Measurements from ENCODE around the gene TCP11X1. TPM values are rescaled to one million over a fixed set of nuclear protein-coding genes. Genes with fewer than 3 reads are reported as not detected.
"Not testable (repeated sequence)": the region's sequence is repeated elsewhere in the genome, so short reads cannot be mapped to it uniquely, and the experiment has no call there.

TCP11X1 gene
- not detected in 2 replicates for total RNA-seq (2014; rRNA removed; shearing (Covaris generic))
- polyA plus RNA-seq (2015; cell fraction: cytosol; rRNA removed) = not detected in 2 replicates
- not detected in 2 replicates for polyA plus RNA-seq (2015; cell fraction: nucleus; rRNA removed)

DNA sequence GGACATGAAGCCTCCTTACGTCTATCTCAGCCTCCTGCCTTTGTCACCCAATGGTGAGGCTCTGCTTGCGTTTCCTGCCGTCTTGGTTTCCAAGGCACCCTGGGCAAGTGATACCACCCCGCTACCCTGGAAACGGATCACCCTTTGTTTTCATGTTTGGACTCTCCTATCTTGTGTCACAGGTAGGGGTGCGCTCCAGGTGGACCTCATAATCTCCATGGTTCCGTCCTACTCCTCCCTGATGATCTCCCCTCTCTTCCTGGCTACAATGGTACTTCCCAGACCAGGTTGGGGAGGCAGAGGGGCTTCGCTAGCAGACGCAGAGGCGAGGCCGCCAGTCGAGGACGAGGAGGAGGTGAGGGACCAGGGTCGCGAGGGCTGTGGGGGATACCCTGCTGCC is at the start of gene TCP11X1:
Gene TCP11X1 (plus strand): TSS at position 316 of the 400 bp plus-strand sequence.
- in situ Hi-C loops (cut with HindIII; ENCODE audit: low pct_unique_long_range_greater_than_20kb, low sequenced_read_pairs); DNase-seq (ENCODE audit: low read depth, low spot score): not testable (repeated sequence)

DNA sequence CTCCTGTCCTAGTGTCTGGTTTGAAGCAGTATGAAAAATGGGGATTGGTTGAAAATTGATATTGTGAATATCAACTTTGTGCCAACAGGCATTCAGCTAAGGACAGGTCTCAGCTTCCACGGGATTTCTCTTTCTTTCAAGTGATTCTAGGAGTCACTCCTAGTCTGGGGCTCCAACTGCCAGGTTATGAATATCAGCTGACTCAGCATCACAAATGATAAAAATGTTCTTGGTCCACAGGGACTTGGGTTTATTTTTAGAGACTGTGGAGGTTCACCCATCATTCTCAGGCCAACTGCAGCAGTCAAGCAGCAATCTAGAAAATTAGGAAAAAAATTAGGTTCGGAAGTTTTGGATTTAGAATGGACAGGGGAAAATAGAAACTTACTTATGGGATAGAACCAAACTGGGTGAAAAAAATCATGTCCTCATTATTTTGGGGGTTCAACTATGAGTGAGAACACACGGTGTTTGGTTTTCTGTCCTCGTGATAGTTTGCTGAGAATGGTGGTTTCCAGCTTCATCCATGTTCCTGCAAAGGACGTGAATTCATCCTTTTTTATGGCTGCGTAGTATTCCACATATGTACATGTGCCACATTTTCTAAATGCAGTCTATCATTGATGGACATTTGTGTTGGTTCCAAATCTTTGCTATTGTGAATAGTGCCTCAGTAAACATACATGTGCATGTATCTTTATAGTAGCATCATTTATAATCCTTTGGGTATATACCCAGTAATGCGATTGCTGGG is 29.0 kb upstream of the TCP11X1 start:
- in situ Hi-C loops (cut with HindIII; ENCODE audit: low pct_unique_long_range_greater_than_20kb, low sequenced_read_pairs) = no loop called here
- no peak for DNase-seq (ENCODE audit: low read depth, low spot score)

DNA sequence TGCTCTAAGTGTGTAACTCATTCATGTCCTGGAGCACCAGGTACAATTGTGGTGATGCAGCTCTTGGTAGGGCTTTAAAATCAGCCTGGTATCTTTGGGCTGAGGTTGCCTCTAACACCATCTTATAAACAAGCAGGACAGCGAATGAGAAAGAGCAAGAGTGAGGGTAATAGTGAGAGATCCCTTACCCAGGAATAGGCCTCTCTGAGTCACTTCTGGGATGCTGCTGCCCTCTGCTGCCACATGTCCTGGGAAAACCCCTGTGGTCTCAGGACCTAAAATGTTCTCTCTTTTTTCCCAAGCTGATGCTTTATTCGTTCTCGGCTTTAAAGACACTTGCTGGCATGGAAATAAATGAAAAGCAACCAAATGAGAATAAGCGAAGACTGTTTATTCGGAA is 7.2 kb upstream of the TCP11X1 start:
- in situ Hi-C loops (cut with HindIII; ENCODE audit: low pct_unique_long_range_greater_than_20kb, low sequenced_read_pairs) = not testable (repeated sequence)

DNA sequence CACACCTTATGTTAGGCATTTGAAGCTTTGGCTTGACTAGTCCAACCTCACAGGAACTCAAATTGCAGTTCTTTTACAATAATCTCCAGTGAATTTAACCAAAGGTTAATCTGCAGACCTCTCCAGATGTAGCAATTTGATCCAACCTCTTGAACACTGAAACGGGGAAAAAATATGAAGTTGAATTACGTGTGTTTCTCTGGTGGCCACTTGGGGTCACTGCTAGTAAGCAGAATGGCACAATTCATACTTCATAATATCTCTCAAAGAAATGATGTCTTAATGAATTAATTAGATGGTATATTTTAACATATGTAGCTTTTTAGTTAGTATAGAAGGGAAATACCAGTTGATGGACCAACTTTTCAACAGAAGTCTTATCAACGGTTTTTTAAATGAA is 1.4 kb downstream of the TCP11X1 start:
- DNase-seq (ENCODE audit: low read depth, low spot score); in situ Hi-C loops (cut with HindIII; ENCODE audit: low pct_unique_long_range_greater_than_20kb, low sequenced_read_pairs): not testable (repeated sequence)

More for the DNA sequence above, 7.2 kb upstream of the TCP11X1 start:
- DNase-seq (ENCODE audit: low read depth, low spot score) = not testable (repeated sequence)

DNA sequence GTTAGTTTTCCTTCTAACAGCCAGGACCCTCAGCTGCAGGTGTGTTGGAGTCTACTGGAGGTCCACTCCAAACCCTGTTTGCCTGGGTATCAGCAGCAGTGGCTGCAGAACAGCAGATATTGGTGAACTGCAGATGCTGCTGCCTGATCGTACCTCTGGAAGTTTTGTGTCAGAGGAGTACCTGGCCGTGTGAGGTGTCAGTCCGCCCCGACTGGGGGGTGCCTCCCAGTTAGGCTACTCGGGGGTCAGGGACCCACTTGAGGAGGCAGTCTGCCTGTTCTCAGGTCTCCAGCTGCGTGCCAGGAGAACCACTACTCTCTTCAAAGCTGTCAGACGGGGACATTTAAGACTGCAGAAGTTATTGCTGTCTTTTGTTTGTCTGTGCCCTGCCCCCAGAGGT is 20.6 kb downstream of the TCP11X1 start:
- in situ Hi-C loops (cut with HindIII; ENCODE audit: low pct_unique_long_range_greater_than_20kb, low sequenced_read_pairs); DNase-seq (ENCODE audit: low read depth, low spot score): not testable (repeated sequence)

DNA sequence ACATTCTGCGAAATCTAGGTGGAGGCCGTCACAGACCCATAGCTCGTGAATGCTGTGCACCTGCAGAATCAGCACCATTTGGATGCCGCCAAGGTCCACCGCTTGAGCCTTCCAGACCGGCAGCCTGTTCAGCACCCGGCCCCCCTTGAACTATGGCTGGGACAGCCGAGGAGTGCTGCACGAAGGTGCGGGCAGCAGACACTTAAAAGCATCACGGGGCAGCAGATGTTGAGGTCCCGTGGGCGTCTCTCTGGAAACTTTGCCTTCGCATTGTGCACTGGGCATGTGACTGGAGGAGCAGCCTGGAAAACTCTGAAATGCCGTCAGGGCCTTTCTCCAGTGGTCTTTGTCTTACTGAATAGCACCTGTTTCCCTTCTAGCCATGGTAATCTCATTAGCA is 25.2 kb downstream of the TCP11X1 start:
- in situ Hi-C loops (cut with HindIII; ENCODE audit: low pct_unique_long_range_greater_than_20kb, low sequenced_read_pairs); DNase-seq (ENCODE audit: low read depth, low spot score): not testable (repeated sequence)

DNA sequence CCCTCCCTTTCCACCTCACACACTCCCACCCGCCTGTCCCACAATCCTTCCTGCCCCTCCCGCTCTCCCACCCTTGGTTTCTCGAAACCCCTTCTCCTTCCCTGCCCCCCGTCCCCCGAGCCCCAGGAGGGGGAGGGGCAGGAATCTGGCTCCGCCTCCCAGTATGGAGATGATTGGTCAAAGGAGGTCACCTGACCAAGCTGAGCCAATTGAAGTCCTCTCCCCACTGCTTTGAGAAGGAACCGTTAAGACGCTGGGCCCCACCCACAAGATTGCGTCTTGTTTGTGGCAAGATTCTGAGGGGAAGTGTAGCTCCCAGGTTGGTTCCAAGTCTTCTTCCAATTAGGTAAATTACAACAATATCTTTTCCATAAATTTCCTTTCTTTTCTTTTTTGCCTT is 31.8 kb downstream of the TCP11X1 start, which contains the start of gene NXF2:
Gene NXF2 (plus strand): TSS at position 275 of the 400 bp plus-strand sequence. CDS start 59,912 bp downstream, outside the sequence.
- in situ Hi-C loops (cut with HindIII; ENCODE audit: low pct_unique_long_range_greater_than_20kb, low sequenced_read_pairs); DNase-seq (ENCODE audit: low read depth, low spot score): not testable (repeated sequence)

DNA sequence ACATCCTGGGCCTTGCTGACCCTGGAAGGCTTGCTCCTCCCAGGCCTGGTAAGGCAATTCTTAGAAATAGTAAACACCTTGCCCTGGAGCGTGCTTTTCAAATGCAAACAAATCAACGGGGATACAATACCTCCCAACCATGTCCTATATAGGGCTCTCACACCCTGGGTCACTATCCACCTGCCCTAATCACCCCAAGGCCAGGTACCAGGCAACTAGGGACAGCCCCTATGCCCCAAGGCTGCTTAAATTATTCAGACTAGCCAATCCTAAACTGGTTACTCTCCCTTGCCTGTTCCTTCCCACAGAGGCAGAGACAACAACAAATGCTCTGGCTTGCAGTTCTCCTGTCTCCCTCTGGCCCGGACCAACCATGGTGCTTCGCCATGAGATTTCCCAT is 57.1 kb downstream of the TCP11X1 start:
- in situ Hi-C loops (cut with HindIII; ENCODE audit: low pct_unique_long_range_greater_than_20kb, low sequenced_read_pairs); DNase-seq (ENCODE audit: low read depth, low spot score): not testable (repeated sequence)

Other genes with a start within 250 kb of the TCP11X1 start
- not detected in 2 replicates for gene TCEAL2, start 89.6 kb upstream of the TCP11X1 start, total RNA-seq (2014; rRNA removed; shearing (Covaris generic))
- not detected in 2 replicates for gene TCEAL6, start 72.8 kb upstream of the TCP11X1 start, total RNA-seq (2014; rRNA removed; shearing (Covaris generic))
- not detected in 2 replicates for gene BEX5, start 59.3 kb upstream of the TCP11X1 start, total RNA-seq (2014; rRNA removed; shearing (Covaris generic))
- 0.13 TPM in 1 of 2 replicates, not detected in the other for gene NXF2, start 31.9 kb downstream of the TCP11X1 start, total RNA-seq (2014; rRNA removed; shearing (Covaris generic))
- 0.13 and 0.16 TPM in 2 replicates for gene NXF2B, start 224.7 kb downstream of the TCP11X1 start, total RNA-seq (2014; rRNA removed; shearing (Covaris generic))

Data from SK-MEL-5 (cell line).